Left cardiac atrium (tissue), 4 donors: ENCODE results near the gene ANKS1A. TPM values are rescaled to one million over a fixed set of nuclear protein-coding genes. Genes with fewer than 3 reads are reported as not detected.
"Not testable (repeated sequence)": the region's sequence is repeated elsewhere in the genome, so short reads cannot be mapped to it uniquely, and the experiment has no call there.

ENCODE experiments used
- ATAC-seq, 2 donors: fragments of 200-7000 bp; cut with Tn5 transposase; one replicate each; pipeline ENCODE4 v1.9.1; 2020; ENCODE audit warnings: mild to moderate bottlenecking in 2 of 2, moderate library complexity in 2 of 2
- DNase-seq: peaks from one replicate; pipeline ENCODE4 v3.0.0-alpha.2; 2020
- intact Hi-C, 2 donors: fragments of 100-400 bp; cut with DNase I; formaldehyde crosslinking; loops; one replicate each; pipeline versions ENCODE4 v1.14.1 to v1.15.1; 2022 to 2023
- total RNA-seq, 2 donors: library from RNA; stranded (reverse); fragmentation: NEBNext Ultra II Directional; extraction: Animal tissue kit (Norgen Biotek cat#: 25700); gene quantifications; one replicate each; pipeline ENCODE4 v1.2.1, GENCODE V29; 2021
- donor health status: DM: no; HTN: yes; CAD: no.
- donor health status: DM: no; HTN: yes; CAD: no; lungs with severe emphysema.
- donor health status: DM: yes; HTN: yes; CAD: no.
- donor health status: Dilated cardiomyopathy.

Gene ANKS1A
- total RNA-seq, 2 donors from 2014 or later, result 20.9 to 26.4 TPM

DNA sequence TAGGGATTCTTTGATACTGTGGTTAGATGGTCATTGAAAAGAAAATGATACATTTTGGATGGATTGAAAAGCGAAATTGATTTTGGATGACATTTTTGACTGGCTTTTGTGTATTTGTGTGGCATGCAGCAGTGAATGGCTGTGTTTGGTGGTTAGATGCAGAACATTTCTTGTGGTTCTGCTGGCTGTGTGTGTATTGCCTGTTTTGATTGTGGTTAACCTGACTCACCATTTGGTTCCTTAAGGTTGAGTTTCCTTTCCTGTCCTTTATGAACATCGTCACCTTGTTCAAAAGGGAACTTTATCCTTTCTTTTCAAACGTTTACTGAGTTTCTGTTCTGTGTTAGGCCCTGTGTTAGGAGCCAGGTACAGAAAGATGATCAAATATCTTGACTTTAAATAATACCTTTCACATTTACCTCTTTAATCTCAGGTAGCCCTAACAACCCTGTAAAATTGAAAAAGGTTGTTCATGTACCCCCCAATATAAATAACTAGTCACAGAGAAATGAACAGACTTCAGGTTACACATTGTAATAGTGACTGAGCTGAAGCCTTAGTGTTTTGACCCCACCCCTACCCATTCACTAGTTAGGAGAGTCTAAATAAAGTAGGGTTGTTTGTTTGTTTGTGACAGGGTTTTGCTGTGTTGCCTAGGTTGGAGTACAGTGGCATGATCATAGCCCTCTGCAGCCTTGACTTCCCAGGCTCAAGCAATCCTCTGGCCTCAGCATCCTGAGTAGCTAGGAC is 23.8 kb downstream of the ANKS1A start:
- ATAC-seq (no peak), DNase-seq (no peak)
- intact Hi-C loops, result no loop called here

DNA sequence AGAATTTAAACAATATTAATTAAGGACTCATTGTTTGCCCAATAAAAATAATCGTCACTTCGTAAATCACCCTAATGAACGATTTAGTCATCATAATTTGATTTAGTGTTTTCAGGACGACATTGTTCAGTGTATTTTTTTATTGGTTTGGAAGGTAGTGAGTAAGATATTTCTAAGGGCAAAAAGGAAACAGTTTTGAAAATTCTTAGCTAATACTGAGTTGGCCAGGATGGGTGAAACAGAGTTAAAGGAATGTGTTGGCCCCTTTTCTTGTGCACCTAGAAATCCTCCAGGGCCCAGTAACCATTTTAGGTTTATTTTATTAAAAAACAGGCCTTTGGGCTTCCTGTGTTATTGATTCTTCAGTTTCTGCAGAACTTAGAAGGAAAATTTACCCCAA is 25.3 kb downstream of the ANKS1A start:
- intact Hi-C loops, result no loop called here
- no peak for DNase-seq
- ATAC-seq, result no peak

DNA sequence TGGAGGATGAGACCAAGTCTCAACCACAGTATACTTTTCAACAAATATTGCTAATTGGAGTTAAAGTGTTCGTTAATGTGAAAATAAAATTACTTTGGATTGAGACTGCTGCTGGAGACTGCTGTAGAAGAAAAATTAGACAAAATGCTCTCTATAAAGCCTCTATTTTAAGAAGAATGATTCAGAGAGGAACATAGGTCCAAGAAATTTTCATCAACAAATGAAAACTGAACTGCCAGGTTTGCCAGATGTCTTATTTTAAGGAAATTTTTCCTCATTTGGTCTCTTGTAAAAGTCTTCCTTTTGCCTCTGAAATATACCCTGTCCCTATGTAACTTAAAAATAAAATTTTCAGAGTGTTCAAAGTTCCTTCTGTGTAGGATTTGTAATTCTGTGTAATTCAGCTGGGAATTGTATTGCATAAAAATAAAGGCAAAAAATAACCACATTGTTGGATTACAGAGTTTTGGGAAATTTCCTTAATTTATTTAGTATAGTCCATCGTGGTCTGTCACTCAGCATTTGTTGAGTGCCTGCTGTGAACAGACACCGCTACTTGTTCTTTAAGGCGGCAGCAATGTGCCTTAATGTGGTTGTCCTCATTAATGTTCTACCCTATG is 27.4 kb downstream of the ANKS1A start:
- peak in 1 of 2 donors; percentile 43 for ATAC-seq
- no peak for DNase-seq
- intact Hi-C loops, result no loop called here

DNA sequence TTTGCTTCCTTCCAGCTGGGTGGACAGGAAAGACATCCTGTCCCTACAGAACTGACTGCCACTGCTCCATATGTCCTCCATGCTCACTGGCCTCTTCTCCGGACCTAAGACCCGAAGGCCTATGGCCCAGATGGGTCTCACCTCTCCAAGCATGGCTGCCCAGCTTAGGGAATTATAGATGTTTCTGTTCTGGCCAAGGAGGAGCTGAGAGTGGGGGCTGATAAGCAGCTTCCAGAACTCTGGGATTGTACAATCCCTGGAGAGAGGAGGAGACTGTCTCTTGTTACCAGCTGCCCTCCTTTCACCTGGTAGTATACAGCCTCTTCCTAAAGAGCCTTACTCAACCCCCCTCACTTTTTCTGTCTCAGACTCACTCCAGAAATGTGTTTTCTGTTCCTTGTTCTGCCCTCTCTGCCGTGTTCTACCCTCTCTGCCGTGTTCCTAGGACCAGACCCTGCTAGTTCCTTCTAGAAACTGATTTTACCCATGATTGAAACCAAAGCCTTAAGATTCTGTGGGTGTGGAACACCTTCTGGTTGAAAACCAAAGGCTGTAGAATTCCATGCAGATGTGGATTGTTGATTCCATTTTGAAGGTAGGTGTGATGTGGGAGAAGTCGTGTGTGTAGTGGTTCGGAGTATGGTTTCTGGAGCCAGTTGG is 28.7 kb downstream of the ANKS1A start:
- intact Hi-C loops, result no loop called here
- DNase-seq (no peak), ATAC-seq (peak; percentile 8 to 14)

DNA sequence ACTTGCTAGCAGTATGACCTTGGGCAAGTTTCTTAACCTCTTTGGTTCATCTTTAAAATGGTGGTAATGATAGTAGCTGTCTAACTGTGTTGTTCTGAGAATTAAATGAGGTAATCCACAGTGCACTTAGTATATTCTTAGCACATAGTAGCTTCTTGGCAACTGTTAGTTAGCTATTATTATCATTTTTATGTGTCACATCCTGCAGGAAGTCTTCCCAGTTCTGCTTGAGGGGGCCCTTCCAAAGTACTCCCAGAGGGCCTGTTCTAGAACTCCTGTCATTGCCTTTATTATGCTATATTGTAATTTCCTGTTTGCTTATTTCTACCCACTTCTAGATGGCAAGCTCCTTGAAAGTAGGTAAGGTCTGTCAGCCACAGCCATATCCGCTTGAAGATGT is 30.6 kb downstream of the ANKS1A start:
- ATAC-seq (peak; percentile 20 to 50), DNase-seq (no peak)
- intact Hi-C loops, result no loop called here

DNA sequence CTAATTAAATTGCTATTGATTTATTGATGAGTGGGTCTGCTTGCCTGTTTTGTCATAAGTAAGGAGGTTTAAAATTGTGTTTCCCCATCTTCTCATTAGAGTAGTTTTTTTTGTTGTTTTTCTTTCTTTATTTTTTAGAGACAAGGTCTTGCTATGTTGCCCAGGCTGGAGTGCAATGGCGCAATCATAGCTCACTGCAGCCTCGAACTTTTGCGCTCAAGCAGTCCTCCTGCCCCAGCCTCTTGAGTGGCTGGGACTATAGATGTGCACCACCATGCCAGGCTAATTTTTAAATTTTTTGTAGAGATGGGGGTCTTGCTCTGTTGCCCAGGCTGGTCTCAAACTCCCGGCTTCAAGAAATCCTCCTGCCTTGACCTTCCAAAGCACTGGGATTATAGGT is 31.0 kb downstream of the ANKS1A start:
- intact Hi-C loops, result no loop called here
- no peak for ATAC-seq
- DNase-seq, result no peak

DNA sequence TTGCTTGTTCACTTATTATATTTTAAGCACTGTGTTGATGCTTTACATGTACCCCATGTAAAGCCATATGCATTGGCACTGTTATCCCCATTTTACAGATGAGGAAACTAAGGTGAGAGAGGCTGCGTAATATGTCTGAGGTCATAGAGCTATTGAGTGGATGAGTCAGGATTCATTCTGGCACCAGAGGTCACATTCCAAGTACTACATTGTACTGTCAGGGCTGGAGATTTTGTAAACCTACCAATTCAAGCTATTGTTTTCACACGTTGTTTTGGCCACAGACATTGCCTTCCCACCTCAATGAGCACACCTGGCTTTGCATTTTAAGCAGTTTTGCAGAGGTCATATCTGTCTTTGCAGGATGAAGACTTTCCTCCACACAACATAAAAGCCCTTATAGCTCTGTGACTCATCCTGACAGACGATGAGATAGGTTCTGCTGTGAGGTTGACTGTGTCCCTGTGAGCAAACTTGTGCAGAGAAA is 33.2 kb downstream of the ANKS1A start:
- ATAC-seq, result peak in 1 of 2 donors; percentile 45
- intact Hi-C loops, result no loop called here
- DNase-seq, result no peak

DNA sequence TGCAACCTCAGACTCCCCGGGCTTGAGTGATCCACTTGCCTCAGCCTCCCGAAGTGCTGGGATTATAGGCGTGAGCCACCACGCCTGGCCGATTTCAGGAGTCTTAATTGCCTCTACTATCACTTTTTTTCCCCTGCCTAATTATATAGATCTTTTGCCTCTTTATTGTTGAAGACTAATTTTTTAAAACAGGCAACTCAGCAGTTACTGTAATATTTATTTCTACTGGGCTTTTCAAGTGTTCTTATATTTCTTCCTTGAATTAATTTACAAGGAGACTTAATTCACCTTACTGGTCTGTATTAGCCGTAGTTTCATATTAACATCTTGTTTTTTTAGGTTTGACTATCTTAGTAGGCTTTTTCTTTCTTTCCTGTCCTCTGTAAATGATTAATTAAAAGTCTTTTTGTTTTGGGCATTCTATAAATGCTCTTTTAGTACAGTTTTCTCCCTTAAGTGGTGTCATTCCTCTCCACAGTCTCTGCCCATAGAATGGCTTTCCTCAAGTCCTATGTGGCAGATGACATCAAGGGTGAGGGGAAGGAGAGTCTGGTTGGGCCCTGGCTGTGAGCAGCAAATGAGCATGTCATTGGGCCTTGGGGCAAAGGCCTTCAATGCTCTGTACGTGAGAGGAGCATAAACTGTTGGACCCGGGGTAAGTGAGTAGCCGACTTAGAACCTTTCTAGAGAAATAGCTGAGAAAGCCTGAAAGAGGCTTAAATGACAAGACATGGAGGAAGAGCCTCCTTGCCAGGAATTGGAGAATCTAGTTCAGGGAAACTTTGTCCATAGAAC is 36.0 kb downstream of the ANKS1A start:
- ATAC-seq (no peak), DNase-seq (no peak)
- intact Hi-C loops, result no loop called here

DNA sequence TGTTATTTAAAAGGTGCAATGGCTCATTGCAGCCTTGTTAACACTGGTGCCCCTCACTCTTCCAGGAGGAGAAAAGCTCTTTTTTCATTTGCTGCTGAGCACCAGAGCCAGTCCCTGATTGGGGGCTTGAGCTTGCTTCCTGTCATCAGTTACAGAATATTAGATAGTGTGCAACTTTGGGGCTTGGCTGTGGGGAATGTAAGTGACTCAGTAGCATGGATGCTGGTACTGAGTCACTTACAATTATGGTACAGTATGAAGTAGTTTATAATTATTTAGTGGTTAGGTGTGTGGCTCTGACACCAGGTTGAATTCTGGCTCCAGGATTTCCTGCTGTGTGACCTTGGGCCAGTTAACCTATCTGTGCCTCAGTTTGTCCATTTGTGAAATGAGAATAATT is 37.6 kb downstream of the ANKS1A start:
- no peak for DNase-seq
- intact Hi-C loops, result no loop called here
- peak in 1 of 2 donors; percentile 40 for ATAC-seq

DNA sequence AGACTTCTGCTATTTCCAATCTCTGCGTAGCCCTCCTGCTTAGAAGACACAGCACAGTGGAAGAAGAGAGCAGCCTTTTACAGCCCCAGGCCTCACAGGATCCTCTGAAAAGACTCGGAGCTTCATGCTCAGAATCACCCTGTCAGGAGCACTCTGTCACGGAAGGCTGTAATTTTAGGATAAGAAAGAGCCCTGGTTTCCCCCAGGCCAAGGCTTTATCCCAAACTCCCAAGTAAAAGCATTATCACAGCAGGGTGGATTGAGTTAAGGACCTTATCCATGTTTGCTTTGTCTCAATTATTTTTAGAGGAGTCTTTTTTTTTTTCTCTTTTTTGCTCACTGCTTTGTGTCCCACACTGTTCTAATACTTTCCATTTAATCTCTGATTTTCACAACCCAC is 39.2 kb downstream of the ANKS1A start:
- DNase-seq (no peak), ATAC-seq (no peak)
- intact Hi-C loops, result no loop called here

DNA sequence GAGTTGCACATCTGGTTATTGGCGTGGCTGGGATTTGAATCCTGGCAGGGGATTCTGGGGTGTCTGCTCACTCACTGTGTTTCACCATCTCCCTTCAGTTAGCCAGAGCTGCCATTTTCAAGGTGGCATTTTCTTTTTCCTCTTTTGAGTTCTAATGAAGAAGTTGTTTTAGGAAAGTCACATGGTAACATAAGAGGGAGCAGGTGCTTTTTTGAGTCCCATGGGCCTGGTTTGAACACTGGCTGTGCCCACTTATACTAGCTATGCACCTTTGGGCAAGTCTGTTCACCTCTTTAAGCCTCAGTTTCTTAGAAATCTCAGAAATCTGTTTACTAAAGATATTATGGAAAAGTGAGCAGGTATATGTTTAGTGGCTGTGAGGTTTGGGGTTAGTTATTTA is 39.6 kb downstream of the ANKS1A start:
- intact Hi-C loops, result no loop called here
- DNase-seq, result no peak
- ATAC-seq, result no peak

DNA sequence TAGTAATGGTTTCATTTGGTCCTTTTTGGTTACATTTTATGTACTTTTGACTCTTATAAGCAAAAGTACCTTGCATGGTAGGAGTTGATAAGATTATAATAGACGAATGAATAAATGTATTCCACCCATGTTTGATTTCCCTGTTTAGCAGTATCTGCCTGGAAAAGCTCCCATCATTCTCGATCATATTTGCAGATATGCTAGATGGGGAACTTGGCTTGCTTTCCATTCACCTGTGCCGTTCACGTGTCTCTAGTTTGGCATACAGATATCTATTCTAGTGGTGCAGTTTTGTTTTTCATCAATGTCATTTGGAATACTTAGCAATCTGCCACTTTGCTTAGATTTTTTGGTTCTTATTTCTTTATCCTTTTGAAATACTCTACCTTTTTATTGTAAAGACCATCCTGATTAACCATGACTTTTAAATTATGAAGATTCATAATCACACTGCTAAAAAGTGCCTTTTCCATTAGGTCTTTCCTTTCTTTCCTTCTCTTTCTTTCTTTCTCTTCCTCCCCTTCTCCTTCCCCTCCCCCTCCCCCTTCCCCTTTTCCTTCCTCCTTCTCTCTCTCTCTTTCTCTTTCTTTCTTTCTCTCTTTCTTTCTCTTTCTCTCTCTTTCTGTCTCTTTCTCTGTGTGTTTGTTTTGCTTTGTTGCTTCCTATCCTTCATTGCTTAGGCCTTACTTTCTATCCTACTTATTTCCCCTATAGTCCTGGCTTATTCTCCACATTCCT is 40.4 kb downstream of the ANKS1A start:
- DNase-seq (no peak), ATAC-seq (no peak)
- intact Hi-C loops, result no loop called here

DNA sequence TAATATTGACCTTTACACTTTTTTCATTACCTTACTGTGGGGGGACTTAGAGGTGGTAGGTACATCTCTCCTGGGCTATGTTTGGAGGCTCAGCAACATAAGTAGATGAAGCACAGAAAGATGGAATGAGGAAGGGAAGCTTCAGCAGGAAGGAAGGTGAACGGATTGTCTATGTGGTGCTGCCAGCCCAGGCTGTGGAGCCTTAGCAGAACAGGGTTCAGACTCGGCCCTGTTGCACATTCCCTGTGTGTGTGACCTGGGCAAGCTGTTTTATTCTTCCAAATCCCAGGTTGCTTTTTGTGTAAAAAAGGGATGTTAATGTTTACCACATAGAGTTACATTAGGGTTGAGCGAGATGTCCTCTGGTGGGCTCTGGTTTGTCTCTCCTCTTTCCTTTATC is 41.2 kb downstream of the ANKS1A start:
- intact Hi-C loops, result no loop called here
- DNase-seq (no peak), ATAC-seq (no peak)

DNA sequence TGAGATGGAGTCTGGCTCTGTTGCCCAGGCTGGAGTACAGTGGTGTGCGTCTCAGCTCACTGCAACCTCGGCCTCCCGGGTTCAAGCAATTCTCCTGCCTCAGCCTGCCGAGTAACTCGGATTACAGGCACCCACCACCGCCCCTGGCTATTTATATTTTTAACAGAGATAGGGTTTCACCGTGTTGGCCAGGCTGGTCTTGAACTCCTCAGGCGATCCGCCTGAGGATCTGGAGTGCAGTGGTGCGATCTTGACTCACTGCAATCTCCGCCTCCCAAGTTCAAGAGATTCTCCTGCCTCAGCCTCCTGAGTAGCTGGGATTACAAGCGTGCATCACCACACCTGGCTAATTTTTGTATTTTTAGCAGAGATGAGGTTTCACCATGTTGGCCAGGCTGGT is 43.1 kb downstream of the ANKS1A start:
- ATAC-seq, DNase-seq, intact Hi-C loops: not testable (repeated sequence)

DNA sequence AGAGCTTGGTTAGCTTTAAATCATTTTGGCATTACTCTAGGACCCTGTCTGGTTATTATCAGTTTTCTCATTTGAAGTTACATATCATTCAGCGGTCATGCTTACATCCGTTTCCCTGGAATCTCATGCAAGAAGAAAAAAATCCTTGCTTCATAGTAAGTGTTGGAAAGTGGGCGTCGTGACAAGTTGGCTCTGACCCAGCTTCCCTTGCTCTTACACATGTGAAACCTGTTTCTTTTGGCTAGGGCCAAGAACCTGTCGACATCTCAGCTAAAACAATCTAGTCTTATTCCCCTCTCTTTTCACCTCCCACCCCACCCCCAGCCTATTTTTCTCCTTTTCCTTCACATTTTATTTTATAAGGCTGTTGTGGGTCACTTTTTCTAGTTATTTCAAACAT is 45.5 kb downstream of the ANKS1A start:
- DNase-seq (peak; percentile 90), ATAC-seq (peak; percentile 75 to 85)
- intact Hi-C loops, result no loop called here

DNA sequence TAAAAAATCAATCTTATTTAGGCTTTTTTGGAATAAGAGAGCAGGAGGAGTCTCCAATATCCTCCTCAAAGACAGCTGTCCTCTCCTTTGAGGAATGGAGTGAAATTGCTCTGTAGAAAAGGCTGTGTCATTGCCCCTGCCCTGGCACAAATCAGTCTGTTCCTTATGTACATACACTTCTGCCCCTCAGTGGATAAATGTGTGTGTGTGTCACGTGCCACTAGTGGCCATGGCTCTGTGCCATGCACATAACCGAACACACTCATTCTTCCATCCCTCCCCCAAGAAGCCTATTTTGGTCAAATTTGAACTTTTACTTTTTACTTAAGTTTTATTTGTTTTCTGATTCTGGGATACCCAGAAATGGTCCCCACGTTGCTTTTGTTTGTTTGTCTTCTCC is 49.2 kb downstream of the ANKS1A start:
- ATAC-seq (no peak), DNase-seq (no peak)
- intact Hi-C loops, result no loop called here

DNA sequence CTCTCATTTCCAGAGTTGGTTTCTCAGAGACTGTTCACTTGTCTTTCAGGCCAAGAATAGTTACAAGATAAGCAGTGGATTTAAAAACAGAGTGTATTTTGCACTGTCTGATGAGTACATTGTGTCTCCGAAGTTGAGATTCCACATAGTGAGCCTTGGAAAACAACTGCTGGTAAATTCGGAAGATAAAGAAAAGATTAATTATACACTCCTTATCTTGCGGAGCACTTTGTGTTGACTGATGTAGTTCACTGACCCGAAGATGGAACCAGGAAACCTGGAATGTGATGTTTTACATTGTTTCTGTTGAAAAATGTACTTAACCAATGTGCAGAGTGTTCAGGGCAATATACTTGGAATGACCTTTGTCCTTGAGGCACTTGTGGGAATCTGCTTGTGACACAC is 51.0 kb downstream of the ANKS1A start:
- ATAC-seq, result peak; percentile 79 to 83
- intact Hi-C loops, result no loop called here
- no peak for DNase-seq

DNA sequence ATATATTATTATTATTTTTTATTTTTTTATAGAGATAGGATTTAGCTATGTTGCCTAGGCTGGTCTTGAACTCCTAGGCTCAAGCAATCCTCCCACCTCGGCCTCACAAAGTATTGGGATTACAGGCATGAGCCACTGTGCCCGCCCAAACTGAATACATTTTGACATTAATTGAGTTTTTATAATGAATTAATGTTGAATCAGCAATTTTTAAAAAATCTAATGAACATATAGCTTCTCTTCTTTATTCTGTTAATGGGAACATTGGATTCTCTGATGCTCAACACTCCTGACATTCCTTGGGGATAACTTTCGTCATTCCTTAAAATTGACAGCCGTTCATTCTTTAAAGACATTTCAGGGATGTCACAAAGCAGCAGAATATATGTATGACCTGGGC is 52.4 kb downstream of the ANKS1A start:
- ATAC-seq (no peak), DNase-seq (no peak)
- intact Hi-C loops, result no loop called here

DNA sequence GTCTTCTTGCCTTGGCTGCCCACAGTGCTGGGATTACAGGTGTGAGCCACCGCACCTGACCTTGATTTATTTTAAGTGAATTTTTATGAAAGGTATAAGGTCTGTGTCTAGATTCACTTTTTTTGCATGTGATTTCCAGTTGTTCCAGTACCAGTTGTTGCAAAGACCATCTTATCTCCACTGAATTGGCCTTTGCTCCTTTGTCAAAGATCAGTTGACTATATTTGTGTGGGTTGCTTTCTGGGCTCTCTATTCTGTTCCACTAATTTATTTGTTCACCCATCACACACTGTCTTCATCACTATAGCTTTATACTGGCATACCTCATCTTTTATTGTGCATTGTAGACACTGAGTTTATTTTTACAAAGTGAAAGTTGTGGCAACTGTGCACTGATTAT is 56.3 kb downstream of the ANKS1A start:
- intact Hi-C loops, result no loop called here
- ATAC-seq (no peak), DNase-seq (no peak)
